CD4-positive, alpha-beta T cell treated with Interleukin-1 beta for 1 hour (primary cell): ENCODE measurements around the gene LRRC40.

Experiments
- DNase-seq, 2 donors: peaks; one replicate each; pipeline ENCODE4 v3.0.0-alpha.2; 2020 to 2022

Gene LRRC40

DNA sequence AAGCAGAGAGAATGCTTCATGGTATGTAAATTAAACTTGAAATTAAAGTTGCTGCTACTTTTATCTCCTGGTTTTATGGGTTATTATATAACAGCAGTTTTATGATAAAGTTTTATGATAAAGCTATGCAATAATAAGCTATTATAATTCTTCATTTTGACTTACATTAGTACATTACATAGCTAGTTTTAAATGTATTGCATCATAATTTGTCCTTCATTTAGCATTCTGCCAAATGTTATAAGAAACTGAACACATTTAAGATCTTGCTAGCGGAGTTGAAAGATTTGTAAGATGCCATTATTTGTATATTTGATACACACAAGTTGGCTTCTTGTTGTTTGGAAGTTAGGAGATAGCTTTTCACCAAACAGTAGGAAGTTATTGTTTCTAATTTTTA lies 101.6 kb downstream of the LRRC40 start:
- DNase-seq, result no peak

DNA sequence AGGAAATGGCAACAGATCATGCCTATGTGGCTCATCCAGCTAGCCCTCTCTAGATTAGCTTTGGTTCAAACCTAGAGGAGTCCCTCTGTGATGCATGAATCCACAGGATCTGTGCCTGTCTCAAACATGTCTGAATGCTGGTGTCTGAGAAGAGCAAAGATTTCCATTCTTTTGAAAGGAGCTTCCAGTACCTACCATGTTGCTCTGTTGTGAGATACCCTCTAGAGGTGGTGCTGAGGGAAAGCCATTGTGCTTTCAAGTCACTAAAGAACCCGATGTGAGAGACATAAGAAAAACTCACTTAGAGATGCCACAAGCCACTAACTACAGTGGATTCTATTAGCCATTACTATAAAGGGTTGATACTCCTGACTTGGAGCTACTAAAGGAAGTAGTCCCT lies 103.6 kb downstream of the LRRC40 start:
- DNase-seq, result no peak

DNA sequence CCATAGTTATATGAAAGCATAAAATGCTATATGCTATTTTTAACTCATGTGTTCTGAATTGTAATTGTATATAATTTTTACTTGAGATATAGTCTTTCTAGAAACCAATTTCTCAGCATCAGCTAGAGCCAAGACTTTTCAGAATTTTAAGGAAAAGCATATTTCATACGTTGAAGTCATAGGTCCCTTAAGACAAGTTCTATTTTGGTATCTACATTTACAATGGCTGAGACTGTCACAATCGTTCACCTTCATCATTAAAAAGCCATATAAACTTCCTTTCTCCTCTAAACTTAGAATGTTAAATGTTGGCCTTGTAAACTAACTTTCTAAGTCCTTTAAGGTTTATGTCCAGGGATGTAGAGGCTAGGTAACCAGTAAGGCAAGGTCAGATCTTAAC lies 104.1 kb downstream of the LRRC40 start:
- no peak for DNase-seq
